ENCODE data around the gene COL2A1.

DNA sequence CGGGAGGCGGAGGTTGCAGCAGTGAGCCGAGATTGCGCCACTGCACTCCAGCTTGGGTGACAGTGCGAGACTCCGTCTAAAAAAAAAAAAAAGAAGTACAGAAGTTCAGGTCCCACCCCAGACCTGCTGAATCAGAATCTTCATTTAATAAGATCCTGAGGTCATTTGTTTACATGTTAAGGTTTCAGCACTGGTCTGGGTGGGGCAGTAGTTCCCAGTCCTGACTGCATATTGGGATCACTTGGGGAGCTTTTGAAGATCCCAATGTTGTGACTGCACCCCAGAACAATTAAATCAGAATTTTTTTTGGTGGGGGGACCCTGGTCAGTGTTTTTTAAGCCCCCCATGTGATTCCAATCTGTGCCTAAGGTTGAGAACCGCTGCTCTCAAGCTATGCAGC, 11.7 kb upstream of the COL2A1 start:
- TF ChIP-seq EZH2phosphoT487 (conservative IDR thresholded peaks at IDR 0.05; ENCODE audit: low read length), result no peak
- TF ChIP-seq, protein P1, sequence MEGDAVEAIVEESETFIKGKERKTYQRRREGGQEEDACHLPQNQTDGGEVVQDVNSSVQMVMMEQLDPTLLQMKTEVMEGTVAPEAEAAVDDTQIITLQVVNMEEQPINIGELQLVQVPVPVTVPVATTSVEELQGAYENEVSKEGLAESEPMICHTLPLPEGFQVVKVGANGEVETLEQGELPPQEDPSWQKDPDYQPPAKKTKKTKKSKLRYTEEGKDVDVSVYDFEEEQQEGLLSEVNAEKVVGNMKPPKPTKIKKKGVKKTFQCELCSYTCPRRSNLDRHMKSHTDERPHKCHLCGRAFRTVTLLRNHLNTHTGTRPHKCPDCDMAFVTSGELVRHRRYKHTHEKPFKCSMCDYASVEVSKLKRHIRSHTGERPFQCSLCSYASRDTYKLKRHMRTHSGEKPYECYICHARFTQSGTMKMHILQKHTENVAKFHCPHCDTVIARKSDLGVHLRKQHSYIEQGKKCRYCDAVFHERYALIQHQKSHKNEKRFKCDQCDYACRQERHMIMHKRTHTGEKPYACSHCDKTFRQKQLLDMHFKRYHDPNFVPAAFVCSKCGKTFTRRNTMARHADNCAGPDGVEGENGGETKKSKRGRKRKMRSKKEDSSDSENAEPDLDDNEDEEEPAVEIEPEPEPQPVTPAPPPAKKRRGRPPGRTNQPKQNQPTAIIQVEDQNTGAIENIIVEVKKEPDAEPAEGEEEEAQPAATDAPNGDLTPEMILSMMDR (IDR thresholded peaks at IDR 0.05; ENCODE audit: insufficient read depth, low read length, poor library complexity, severe bottlenecking), result no peak
